ENCODE data around the gene BIN1.

BIN1 gene

DNA sequence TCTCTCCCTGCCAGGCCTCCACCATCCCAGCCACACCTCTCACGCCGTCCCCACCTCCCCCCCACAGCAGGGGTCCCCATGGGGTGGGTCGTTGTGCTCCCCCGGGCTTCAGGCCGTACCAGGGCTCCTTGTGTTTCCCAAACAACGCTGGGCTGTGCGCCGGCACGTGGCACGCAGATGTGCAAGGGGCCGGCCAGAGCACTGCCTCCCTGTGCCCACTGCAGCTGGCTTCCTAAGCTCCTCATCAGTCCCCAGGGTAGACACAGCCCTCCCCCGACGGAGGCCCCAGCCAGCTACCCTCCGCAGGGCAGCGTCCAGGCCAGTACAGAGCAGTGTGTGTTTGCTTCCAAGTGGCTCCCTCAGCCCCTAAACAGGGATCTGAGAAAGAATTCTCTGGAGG is 34.0 kb downstream of the BIN1 start:
- DNase-seq: no peak

DNA sequence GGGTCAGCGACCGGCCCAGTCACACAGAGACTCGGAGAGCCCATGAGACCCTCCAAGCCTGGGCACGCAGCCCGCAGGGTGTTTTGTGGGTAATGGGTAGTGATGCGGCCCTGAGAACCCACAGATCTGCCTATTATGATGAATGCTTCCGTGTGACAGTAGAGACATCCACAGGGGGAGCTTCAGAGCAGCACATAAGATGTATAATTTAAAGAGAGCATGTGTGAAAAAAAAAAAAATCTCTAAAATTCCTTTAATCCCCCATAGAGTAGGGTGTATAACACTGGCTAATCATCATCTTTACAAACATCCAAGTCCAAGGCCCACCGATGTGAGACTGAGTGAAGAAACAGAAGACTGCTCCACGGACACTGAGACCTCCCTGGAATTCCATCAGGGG is 34.6 kb downstream of the BIN1 start:
- no peak for DNase-seq

DNA sequence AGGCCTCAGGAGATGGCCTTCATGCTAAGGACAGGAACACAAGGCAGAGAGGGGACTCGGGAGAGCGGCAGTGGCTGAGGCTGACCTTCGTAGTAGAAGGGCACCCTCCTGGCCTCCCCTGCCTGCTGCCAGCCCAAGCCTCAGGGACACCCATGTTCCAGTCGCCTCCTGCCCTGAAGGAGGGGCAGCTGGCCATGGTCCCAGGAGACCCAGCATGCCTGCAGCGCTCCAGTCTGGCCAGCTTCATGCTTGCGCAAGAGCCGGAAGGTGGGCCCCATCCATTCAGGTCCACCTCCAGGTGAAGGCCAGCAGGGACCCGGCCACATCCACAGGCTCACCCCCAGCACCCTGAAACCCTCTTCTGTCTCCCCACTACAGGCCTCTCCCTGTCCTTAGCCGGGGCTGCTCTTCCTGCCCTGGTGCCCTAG is 35.0 kb downstream of the BIN1 start:
- no peak for DNase-seq

DNA sequence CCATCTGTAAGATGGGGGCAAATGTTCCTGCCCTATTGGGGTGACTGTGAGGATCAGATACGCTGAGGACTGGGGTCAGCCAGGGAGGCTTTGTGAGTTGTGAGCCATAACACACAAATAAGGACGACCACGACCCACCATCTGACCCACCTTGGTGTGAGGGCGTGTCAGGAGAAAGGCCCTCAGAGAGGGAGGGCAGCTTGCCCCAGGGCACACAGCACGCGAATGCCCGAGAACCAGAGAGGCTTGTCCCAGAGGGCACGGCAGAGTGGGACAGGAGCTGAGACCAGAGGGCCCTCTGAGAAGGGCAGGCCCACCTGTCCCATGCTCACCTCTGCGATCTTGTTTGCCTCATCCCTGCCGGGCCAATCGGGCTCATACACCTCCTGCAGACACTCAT is 36.7 kb downstream of the BIN1 start:
- no peak for DNase-seq

DNA sequence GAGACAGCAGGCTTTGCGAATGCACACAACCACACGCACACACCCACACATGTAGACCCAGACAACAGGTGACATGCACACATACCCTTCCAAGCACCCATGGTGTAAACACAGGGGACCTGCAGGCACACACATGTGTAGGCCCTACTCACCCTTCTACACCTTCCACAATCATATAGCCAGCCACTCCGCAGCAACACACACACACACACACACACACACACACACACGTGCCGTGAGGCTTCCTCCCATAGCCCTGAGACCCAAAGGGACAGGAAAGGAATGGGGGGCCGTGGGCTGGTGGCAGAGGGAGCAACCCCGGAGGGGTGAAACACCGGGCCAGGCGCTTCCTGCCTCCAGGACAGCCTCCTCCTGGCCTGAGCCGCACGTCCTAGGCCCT is 37.4 kb downstream of the BIN1 start:
- DNase-seq: no peak

DNA sequence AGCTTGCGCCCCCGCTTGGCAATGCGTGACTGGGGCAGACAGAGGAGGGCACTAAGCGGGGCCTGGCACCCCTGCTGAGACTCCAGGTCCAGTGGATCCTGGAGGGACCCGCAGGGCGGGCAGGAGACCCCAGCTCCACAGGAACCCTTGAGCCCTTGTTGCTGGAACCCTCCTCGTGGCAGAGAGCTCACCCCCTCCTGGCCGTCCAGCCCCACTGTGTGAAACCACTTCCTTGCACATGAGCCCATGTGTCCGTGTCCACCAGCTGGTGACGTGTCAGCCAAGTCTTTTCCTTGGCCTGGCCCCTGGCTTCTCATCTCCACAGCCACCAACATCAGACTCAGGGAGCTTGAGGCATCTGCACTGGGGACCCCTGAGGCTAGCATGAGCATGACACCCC is 38.0 kb downstream of the BIN1 start:
- no peak for DNase-seq

DNA sequence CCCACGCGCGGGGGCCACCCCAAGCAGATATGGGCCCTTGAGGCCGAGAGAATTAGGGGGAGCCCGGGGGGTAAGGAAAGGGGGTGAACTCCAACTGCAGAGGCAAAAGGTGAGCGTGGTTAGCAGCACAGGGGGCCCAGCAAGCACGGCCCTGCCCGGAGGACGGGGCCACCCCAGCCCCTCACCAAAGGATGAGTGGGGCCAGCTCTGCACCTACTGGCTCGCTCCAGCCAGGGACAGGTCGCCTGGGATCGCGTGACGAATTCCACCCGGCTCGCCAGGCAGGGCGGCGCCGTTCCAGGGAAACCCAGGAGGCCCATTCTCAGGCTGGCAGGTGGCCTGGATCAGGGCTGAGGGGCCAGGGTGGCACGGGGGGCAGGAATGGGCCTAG is 38.6 kb downstream of the BIN1 start:
- no peak for DNase-seq

DNA sequence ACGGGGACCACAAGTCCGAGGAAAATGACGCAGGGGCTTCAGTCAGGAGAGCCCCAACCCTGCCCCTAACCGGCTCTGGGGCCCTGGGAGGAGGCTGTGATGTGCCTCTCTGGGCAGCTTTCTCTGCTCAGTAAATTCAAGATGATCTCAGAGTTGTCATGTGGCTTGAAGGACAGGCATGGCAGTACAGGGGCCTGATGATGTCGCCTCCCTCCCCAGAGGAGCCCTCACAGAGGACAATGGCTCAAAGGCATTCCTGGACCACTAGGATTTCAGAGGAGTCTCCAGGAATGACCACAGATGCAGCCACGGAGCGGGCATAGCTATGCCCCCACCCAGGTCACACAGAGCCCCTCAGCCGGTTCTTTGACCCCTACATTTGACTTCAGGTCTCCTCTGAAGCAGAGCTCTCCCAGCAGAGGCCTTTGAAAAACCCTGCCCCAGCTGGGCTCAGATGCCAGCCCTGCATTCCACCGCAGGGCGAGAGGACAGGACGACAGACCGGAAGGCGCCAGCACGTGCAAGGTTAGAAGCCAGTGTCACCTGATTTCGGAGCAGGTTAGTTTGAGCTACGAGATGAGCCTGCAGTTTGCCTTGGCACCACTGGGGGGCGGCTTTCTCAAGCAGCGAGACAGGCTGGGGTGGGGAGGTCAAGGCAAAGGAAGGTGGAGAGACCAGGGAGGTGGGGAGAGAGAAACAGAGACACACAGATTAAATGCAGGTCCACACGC is 39.2 kb downstream of the BIN1 start:
- DNase-seq: peak; percentile 58

DNA sequence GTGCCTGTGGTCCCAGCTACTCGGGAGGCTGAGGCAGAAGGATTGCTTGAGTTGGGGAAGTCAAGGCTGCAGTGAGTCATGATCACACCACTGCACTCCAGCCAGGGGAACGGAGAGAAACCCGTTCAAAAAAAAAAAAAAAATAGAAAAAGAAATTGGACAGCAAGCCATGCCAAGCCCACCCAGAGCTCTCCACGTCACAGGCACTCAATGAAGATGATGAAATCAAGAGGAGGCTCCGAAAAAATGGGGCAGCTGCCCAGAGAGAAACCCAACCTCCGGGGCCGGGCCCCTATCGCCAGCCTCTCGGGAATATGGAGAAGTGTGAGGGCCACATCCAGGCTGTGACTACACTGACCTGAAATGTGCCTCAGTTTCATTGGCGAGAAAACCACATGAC is 40.0 kb downstream of the BIN1 start:
- no peak for DNase-seq

DNA sequence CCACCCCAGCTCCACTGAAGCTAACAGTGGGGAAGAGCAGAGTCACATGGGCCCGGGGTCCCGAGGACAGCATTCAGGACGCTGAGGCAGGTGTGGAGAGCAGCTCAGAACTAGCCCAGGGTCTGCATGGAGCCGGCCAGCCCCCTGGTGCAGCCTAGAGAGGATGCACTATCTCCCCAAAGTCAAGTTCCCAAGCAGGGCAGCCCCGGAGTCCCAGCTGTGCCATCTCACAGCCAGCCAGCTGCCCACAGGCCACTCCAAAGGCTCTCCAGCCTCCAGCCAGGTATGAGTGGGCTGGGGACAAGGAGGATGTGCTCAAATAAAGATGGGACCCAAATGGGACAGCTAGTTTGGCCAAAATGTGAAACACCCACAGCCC is 41.0 kb downstream of the BIN1 start:
- no peak for DNase-seq

DNA sequence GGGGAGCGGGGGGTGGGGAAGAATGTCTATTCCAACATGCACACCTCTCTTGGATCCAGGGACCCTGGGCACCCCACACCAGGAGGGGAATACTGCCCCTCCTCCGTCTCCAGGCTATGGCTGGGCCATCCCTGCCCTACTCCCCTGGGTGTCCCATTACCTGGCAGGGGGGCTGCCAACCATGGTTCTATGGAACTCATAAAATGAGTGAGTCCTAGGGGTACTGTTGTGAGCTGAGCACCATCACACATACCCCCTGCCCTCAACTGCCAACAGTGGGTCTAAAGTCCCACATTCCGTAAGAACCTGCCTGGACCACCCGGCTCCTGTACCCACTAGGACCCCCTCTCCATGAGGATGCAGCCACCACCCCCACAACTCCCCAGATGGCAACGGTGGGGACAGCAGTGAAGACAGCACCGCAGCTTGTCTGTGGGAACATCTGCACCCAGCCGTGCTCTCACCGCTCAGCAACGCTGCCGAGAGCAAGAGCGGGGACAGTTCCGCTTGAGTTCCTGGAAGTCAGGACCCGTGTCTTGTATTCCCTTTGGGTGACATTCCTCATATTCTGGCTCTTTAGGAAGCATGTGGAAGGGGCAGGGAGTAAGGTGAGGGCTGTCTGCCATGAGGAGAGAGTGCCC is 41.5 kb downstream of the BIN1 start:
- no peak for DNase-seq

DNA sequence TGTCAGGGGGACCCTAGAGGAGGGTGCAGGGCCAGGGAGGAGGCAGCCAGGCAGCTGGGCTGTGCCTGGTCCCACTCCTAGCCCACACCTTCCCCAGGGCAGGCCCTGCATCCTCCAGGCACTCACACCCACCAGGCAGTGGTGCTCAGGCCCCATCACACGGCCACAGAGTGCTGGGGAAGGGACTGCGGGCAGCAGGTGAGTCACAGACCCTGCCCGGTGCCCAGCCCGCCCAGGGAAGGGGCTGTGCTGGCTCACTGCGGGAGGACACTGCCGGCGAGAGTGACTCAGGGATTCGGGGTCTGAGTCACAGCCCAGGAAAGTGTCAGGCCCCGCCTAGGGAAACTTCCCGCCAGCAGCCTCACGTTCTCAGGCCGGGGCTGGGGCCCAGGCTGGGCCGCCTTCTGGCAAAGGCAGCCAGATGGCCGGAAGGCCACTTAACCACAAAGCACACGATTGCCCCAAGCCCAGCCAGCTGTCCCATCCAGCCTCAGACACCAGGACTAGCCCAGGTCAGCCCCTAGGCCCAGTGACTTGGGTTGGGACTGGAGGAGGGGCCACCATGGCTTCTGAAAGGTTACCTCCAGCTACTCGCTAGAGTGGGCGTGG is 42.2 kb downstream of the BIN1 start:
- DNase-seq: peak; percentile 60

DNA sequence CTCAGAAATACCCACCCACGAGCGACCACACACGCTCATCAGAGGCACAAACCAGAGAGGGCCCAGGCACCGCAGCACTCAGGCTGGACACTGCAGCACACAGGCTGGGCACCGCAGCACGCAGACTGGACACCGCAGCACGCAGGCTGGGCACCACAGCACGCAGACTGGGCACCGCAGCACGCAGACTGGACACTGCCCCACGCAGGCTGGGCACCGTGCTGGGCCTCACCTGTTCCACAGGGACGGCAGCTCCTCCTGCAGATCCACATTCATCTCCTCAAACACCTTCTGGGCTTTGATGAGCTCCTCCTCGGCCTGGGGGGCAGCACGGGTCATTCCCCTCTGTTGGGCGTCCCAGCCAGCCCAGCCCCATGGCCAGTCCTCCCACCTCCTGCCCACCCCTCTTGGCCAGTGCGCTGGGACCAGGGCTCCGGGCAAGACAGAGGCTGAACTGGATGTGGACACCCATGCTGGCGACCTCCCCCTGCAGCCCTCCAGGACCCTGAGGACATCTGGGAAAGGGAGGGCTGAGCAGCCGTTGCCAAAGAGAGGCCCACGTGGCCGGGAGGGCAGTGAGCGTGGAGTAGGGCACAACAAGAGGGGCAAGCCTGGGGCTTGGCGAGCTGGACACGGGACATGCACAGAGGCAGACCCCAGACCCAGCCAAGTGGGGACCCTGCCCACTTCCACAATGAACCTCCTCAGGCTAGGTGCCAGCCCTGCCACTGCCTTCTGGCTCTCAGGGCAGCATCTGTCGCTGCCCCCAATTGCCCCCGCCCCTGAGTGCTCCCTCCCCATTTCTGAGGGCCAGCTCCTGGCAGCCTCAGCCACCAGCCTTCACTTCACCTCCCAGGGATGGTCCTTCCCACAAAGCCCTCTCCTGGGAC is 43.0 kb downstream of the BIN1 start:
- DNase-seq: no peak

DNA sequence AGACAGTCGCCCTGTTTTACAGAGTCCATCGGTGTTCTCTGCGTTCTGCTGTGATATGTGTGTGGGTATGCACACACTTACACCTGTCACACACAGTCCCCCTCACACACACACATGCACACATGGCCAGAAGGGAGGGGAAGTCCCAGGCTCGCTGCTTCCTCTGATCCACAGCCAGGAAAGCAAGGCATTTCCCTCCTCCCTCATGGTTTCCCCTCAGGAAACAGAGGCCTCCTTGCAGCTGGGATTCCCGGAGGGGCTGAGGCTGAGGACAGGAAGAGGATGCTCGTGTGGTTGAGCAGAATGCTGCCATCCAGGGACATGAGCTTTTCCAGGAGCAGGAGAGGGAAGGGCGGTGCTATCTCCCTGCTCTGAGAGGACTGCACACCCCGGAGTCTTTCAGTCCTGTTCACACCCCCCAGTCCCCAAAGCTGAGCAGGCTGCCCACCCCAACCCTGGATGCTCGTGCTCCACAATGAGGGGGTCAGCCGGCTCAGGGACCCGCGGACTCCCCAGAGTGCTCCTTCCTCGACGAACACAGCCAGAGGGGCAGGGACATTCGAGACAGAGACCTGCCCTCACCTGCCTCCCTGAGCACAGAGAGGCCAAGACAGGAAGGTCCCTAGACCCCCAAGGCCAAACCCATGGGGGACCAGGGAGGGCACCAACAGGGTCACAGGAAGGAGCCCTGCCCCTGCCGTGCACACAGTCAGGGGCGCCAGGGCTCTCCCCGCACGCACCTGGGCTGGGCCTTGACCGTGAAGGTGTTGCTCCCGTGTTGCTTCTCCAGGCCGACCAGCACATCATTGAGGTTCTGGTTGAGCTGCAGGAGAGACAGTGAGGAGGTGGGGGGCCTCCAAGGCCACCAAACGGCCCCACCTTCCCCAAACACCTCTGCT is 45.3 kb downstream of the BIN1 start:
- no peak for DNase-seq

DNA sequence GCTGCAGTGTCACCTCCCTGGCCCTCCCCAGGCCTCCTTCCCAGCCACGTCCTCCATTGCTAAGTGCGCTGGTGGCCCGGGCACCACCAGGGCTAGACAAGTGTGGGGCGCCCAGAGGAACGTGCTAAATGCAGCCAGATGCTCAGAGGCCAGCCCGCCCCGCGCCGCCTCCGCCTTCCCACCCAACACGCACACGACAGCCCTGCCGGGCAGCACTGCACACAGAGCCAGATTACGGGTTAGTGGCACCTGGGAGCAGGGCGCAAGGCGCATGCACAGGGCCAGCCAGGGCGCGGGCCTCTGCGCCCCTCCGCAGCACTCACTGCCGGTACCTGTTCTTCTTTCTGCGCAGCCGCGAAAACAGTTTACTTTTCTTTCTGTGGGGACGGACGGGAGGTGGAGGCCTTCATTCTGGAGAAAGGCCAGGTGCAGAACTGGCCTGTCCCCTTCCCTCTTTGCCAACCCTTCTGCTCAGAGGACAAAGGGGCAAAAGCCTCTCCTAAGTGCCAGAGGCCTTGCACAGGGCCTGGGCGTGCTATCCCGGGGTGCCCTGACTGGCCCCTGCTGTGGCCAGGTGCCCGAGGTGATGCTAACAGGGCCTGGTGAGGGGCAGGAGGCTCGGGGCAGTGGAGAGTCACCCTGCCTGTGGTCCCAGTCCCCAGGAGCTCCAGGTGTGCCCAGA is 46.5 kb downstream of the BIN1 start:
- DNase-seq: no peak

DNA sequence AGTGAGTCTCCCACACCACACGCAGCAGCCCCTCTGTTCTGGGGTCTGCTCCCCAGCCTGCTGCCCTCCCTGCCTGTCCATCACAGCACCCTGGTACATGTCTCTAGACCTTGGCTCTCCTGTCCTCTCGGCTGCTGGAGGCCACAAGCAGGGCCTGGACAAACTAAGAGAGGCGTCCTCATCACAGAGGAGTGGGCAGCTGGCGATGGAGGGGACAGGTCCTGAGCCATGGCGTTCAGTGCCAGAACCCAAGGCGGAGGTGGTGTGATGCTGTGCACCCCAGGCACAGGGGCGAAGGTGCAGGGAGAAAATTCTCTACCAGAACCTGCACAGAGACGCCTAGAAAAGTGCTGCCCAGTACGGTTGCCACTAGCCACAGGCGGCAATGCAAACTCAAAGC is 47.4 kb downstream of the BIN1 start:
- no peak for DNase-seq

DNA sequence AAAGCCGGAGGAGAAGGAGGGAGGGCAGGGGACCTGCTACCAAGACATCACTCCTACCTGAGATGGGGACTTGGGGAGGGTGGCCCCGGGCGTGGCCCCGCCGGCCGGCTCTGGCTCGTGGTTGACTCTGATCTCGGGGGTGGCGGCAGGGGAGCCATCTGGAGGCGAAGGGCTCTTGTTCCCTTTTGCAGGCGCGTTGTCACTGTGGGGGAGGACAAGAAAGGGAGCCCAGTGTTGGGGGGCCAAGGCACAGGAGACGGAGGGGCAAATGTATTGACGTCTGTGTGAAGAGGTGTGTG is 48.1 kb downstream of the BIN1 start:
- DNase-seq: no peak

DNA sequence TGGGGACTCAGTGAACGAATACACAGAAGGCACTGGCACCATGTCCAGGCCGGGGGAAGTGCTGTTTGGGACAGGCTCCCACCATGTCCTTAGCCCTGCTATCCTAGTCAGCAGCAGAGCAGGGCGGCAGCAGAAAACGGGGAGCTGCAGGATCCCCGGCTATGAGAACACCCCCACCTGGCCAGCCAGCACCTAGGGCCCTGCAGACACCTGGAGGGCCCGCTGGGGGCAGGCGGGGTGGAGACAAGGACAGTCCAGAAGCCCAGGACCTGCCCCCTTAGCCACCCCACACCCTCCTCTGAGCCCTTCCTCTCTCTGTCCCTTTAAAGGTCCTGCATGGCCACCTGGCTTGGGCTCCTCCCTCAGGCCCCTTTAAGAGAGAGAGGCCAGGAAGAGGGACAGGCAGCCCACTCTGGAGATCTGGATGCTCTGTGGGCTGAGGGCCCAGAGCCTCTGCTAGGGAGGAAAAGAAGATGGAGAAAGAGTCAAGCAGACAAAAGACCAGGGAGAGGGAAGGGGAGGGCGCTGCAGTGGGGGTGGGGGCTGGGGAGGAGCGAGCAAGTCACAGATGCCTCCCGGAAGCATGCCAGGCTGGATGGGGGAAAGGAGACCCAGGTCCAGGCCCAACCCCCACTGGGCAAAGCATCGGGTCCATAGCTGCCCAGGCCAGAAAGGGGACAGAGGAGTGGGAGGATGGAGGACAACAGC is 48.6 kb downstream of the BIN1 start:
- DNase-seq: no peak

DNA sequence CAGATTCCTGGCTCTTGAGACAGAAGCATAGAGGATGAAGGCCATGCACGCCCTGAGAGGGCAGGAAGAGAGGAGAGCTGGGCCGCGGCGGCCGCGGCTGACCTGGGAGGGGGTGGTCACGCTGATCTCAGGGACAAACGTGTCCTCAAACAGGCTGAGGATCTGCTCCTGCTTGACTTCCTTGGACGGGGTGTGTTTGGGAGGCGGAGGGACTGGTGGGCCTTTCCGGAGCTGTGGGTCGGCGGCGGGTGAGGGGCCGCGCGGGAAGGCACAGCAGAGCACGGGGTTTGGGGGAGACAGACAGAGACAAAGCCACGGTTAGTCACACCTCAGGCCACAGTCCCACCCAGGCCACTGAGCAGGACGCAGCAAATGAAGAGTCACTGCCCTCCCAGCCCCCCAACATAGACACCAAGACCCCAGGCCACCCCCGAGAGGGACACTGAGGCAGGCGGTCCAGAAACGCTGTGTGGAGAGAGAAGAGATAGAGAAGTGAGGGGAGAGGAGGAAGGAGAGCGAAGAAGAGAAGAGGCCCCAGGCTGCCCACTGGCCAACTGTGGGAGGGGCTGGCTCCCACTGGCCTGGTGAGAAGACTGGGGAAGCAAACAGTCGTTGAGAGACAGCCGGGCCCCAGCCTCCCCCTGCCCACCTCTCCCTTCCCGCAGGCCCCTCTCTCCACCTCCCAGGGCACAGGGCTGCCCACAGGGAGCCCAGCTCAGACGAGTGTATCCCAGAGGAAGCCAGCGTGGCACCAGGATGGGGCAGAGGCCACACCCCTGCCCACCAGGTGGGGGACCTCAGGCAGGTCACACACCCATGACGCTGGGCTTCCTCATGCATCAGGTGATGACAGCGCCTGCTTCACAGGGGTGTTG is 49.3 kb downstream of the BIN1 start:
- DNase-seq: no peak

DNA sequence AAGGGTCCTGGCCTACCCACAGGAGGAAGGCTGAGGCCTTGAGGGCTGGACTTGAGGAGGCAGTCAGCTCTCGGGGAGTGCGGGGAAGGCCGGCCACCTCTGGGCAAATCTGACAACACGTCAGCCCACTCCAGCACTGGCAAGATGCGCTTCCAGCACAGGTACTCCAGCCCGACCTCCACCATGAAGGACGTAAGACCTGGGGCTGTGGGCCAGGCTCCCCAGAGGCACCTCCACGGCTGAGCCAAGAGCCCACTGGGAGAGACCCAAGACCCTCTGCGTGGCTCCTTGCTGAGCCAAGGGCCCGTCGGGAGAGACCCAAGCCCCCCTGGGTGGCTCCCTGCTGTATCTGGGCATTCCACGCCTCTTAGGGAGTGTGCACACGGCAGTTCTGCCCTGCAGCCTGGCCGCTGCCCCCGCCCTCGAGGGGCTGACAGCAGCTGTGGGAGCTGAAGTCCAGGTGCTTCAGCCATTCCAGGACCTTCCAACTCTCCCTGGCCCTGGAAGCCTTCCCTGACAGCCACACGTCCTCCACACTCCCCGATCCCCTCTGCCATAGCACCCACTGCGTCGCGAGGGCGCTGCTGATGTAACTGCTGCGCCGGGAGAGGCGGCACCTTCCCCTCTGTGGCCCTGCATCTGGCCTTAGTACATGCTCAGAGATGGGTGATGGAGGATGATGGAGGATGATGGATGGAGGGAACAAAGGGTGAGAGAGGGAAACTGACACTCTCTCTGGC is 50.2 kb downstream of the BIN1 start:
- DNase-seq: no peak

All from activated effector memory CD4-positive, alpha-beta T cell treated with Interleukin-2 at 50 U/mL for 16 hours (primary cell).